GM19240 (cell line): ENCODE measurements around the gene CLCA1.

Experiments
- DNase-seq: peaks from one replicate; pipeline ENCODE4 v3.0.0; 2011; ENCODE audit warnings: low spot score; ENCODE audit not compliant: insufficient read length

CLCA1 gene

GRCh38 chr1:86502721-86503405 lies 34.1 kb downstream of the CLCA1 start:
- DNase-seq = no peak

- no peak for DNase-seq
These were observed 34.8 kb downstream of the CLCA1 start for GRCh38 chr1:86503406-86504136.

- DNase-seq = no peak
These were observed 35.4 kb downstream of the CLCA1 start for GRCh38 chr1:86504137-86504479.

- DNase-seq = no peak
These were observed 36.3 kb downstream of the CLCA1 start for GRCh38 chr1:86504895-86505563.

GRCh38 chr1:86505564-86505902 lies 36.8 kb downstream of the CLCA1 start:
- no peak for DNase-seq

GRCh38 chr1:86507935-86508582 lies 39.3 kb downstream of the CLCA1 start:
- no peak for DNase-seq

GRCh38 chr1:86508583-86508969 lies 39.8 kb downstream of the CLCA1 start:
- DNase-seq = no peak

GRCh38 chr1:86515597-86515996 lies 46.9 kb downstream of the CLCA1 start:
- DNase-seq = no peak

- no peak for DNase-seq
These were observed 47.6 kb downstream of the CLCA1 start for GRCh38 chr1:86516335-86516734.

GRCh38 chr1:86517336-86517735 lies 48.6 kb downstream of the CLCA1 start:
- no peak for DNase-seq

- DNase-seq = no peak
These were observed 52.2 kb downstream of the CLCA1 start for GRCh38 chr1:86520789-86521521.

- DNase-seq = no peak
These were observed 52.8 kb downstream of the CLCA1 start for GRCh38 chr1:86521522-86521891.

- DNase-seq = no peak
These were observed 53.5 kb downstream of the CLCA1 start for GRCh38 chr1:86522240-86522639.

GRCh38 chr1:86523670-86524354 lies 55.1 kb downstream of the CLCA1 start:
- no peak for DNase-seq

- no peak for DNase-seq
These were observed 58.6 kb downstream of the CLCA1 start for GRCh38 chr1:86527306-86527705.

GRCh38 chr1:86530211-86530845 lies 61.6 kb downstream of the CLCA1 start:
- DNase-seq = no peak

- DNase-seq = no peak
These were observed 69.4 kb downstream of the CLCA1 start for GRCh38 chr1:86537928-86538695.

GRCh38 chr1:86538775-86539174 lies 70.0 kb downstream of the CLCA1 start:
- no peak for DNase-seq

GRCh38 chr1:86541859-86542258 lies 73.1 kb downstream of the CLCA1 start:
- DNase-seq = no peak

- DNase-seq = no peak
These were observed 73.9 kb downstream of the CLCA1 start for GRCh38 chr1:86542631-86543030.
